H1 (cell line): ENCODE results near the gene ATP6V0E2.

ENCODE experiments used
- ASH2L ChIP-seq: fragments of 200-600, 300-600 bp; sonication (generic); IDR thresholded peaks from one replicate; pipeline ENCODE4 v1.7.1; 2017; ENCODE audit warnings: low read length
- ATF3 ChIP-seq: IDR thresholded peaks from 2 replicates; pipeline ENCODE4 v1.6.1; 2011; ENCODE audit warnings: low read depth, mild to moderate bottlenecking, low read length; ENCODE audit not compliant: insufficient read depth
- BRCA1 ChIP-seq: IDR thresholded peaks from 2 replicates; pipeline ENCODE4 v1.6.1; 2012; ENCODE audit warnings: low read depth, low read length, improper control_type of control experiment
- CHD2 ChIP-seq: IDR thresholded peaks from 2 replicates; pipeline ENCODE4 v1.6.1; 2012; ENCODE audit warnings: low read length, improper control_type of control experiment
- EGR1 ChIP-seq: IDR thresholded peaks from 2 replicates; pipeline ENCODE4 v1.6.1; 2011; ENCODE audit warnings: low read depth, low read length, borderline replicate concordance
- EZH2 ChIP-seq: fragments of 200-600 bp; sonication (generic); IDR thresholded peaks from 2 replicates; pipeline ENCODE4 v1.7.1; 2012; ENCODE audit warnings: low read depth, mild to moderate bottlenecking, moderate library complexity, low read length, inconsistent platforms; ENCODE audit not compliant: severe bottlenecking
- JUND ChIP-seq: IDR thresholded peaks from 2 replicates; pipeline ENCODE4 v1.6.1; 2011; ENCODE audit warnings: mild to moderate bottlenecking, improper control_type of control experiment, low read length
- POLR2A ChIP-seq, 2 experiments: IDR thresholded peaks; 1 replicate in 1 of 2; 2 replicates in 1 of 2; pipeline ENCODE4 v1.6.1; 2011; ENCODE audit warnings: low read depth in 2 of 2, low read length in 2 of 2, mild to moderate bottlenecking in 2 of 2; ENCODE audit errors: control extremely low read depth in 1 of 2
- TAF1 ChIP-seq: IDR thresholded peaks from 2 replicates; pipeline ENCODE4 v1.6.1; 2011; ENCODE audit warnings: mild to moderate bottlenecking, low read depth, low read length
- ZNF274 ChIP-seq: IDR thresholded peaks from 2 replicates; pipeline ENCODE4 v1.7.0; 2012; ENCODE audit warnings: low read length, borderline replicate concordance; ENCODE audit errors: extremely low read depth
- TF ChIP-seq, protein P1 (sequence below), 3 experiments: IDR thresholded peaks; 1 replicate in 2 of 3; 2 replicates in 1 of 3; pipeline versions ENCODE4 v1.5.1 to v1.6.1; 2011; ENCODE audit warnings: low read length in 3 of 3, mild to moderate bottlenecking in 3 of 3, inconsistent platforms in 2 of 3, low read depth in 1 of 3, moderate library complexity in 1 of 3; ENCODE audit not compliant: insufficient read depth in 1 of 3; ENCODE audit errors: control extremely low read depth in 1 of 3

- TF ChIP-seq JUND = no peak
- no peak for TF ChIP-seq POLR2A (IDR thresholded peaks at IDR 0.05; ENCODE audit: control extremely low read depth in 1 of 2, low read depth in 2 of 2, low read length in 2 of 2)
- TF ChIP-seq, protein P1, sequence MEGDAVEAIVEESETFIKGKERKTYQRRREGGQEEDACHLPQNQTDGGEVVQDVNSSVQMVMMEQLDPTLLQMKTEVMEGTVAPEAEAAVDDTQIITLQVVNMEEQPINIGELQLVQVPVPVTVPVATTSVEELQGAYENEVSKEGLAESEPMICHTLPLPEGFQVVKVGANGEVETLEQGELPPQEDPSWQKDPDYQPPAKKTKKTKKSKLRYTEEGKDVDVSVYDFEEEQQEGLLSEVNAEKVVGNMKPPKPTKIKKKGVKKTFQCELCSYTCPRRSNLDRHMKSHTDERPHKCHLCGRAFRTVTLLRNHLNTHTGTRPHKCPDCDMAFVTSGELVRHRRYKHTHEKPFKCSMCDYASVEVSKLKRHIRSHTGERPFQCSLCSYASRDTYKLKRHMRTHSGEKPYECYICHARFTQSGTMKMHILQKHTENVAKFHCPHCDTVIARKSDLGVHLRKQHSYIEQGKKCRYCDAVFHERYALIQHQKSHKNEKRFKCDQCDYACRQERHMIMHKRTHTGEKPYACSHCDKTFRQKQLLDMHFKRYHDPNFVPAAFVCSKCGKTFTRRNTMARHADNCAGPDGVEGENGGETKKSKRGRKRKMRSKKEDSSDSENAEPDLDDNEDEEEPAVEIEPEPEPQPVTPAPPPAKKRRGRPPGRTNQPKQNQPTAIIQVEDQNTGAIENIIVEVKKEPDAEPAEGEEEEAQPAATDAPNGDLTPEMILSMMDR (IDR thresholded peaks at IDR 0.05; ENCODE audit: control extremely low read depth in 1 of 3, insufficient read depth in 1 of 3, low read depth in 1 of 3, low read length in 3 of 3) = no peak
- TF ChIP-seq EGR1 = no peak
- TF ChIP-seq ATF3 = no peak
- TF ChIP-seq TAF1 = no peak
- TF ChIP-seq BRCA1 = no peak
- TF ChIP-seq ASH2L = no peak
- no peak for TF ChIP-seq CHD2
- no peak for TF ChIP-seq ZNF274
- no peak for TF ChIP-seq EZH2
Measured at GRCh38 chr7:149846021-149846420, 27.7 kb upstream of the ATP6V0E2 start.
